Ectodermal cell (in vitro differentiated cells): ENCODE measurements around the gene IL36RN.

Experiments used
- H3K27ac ChIP-seq: 2 replicates; pipeline ENCODE4 v1.7.0; 2013; ENCODE audit warnings: mild to moderate bottlenecking, low read depth, low read length; ENCODE audit not compliant: insufficient read depth, poor library complexity, severe bottlenecking
- H3K27me3 ChIP-seq: 2 replicates; pipeline ENCODE4 v1.7.0; 2013; ENCODE audit warnings: mild to moderate bottlenecking, low read length; ENCODE audit not compliant: insufficient read depth, control insufficient read depth, poor library complexity, severe bottlenecking
- H3K36me3 ChIP-seq: one replicate; pipeline ENCODE4 v1.7.0; 2013; ENCODE audit warnings: low read length; ENCODE audit not compliant: control insufficient read depth, insufficient read depth
- H3K4me1 ChIP-seq: one replicate; pipeline ENCODE4 v1.7.0; 2013; ENCODE audit warnings: low read length; ENCODE audit not compliant: control insufficient read depth, insufficient read depth
- H3K4me3 ChIP-seq: 2 replicates; pipeline ENCODE4 v1.7.0; 2013; ENCODE audit warnings: low read depth, low read length, control low read depth; ENCODE audit not compliant: insufficient read depth
- H3K9me3 ChIP-seq: 2 replicates; pipeline ENCODE4 v1.7.0; 2013; ENCODE audit warnings: mild to moderate bottlenecking, low read length, moderate library complexity; ENCODE audit not compliant: control insufficient read depth
- WGBS, 2 experiments: methylation state at CpG; one replicate each; pipeline ENCODE4 v1.1.7; 2013; ENCODE audit warnings: missing lambda C conversion rate in 2 of 2; 5-methylcytosine and 5-hydroxymethylcytosine counted together

Gene IL36RN

DNA sequence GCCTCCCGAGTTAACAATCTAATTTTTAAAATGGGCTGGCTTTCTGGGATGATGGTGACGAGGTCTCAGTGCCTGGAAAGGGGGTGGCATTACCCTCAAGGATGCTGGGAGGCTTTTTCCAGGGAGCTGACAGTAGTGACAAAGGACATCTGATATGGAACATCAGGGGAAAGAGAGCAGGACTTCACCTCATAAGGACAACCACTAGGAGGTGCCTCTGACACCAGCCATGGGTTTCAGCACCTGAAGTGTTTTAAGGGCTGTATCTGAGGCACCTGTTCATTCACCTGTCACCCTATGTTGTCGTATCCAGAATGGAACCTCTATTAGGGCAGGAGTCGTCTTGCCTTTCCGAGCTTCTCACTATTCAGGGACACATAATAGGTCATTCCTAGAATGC, 17.1 kb upstream of the IL36RN start:
- Histone ChIP-seq H3K27ac (no peak overlapping the region), H3K27me3 (no peaks in the 10 kb centered on the region), H3K36me3 (no peaks in the 10 kb centered on the region), H3K4me1 (no peaks in the 10 kb centered on the region), H3K4me3 (no peak overlapping the region), H3K9me3 (no peaks in the 10 kb centered on the region)
- WGBS, 2 experiments: 65 to 72% methylated on average over 5 of the region's 5 CpGs

DNA sequence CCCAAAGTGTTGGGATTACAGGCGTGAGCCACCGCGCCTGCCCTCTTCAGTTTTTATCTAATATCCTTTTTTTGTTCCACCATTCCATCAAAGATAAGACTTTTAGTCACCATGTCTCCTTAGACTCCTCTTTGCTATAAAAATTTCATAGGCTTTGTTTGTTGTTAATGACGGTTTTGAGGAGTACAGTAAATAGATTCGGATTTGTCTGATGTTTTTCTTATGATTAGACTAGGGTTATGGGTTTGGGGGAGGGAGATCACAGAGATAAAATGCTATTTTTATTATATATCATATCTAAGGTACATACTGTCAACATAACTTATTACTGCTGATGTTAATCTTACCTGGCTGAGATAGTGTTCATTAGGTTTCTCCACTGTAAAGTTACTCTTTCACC, 12.5 kb upstream of the IL36RN start:
- H3K27me3 ChIP-seq: no peaks in the 10 kb centered on the region
- H3K4me3 ChIP-seq: no peak overlapping the region
- 89 to 96% methylated on average over 3 to 5 of the region's 5 CpGs for WGBS, 2 experiments
- no peaks in the 10 kb centered on the region for H3K36me3 ChIP-seq
- H3K27ac ChIP-seq: no peak overlapping the region
- H3K9me3 ChIP-seq: no peaks in the 10 kb centered on the region
- H3K4me1 ChIP-seq: no peaks in the 10 kb centered on the region

DNA sequence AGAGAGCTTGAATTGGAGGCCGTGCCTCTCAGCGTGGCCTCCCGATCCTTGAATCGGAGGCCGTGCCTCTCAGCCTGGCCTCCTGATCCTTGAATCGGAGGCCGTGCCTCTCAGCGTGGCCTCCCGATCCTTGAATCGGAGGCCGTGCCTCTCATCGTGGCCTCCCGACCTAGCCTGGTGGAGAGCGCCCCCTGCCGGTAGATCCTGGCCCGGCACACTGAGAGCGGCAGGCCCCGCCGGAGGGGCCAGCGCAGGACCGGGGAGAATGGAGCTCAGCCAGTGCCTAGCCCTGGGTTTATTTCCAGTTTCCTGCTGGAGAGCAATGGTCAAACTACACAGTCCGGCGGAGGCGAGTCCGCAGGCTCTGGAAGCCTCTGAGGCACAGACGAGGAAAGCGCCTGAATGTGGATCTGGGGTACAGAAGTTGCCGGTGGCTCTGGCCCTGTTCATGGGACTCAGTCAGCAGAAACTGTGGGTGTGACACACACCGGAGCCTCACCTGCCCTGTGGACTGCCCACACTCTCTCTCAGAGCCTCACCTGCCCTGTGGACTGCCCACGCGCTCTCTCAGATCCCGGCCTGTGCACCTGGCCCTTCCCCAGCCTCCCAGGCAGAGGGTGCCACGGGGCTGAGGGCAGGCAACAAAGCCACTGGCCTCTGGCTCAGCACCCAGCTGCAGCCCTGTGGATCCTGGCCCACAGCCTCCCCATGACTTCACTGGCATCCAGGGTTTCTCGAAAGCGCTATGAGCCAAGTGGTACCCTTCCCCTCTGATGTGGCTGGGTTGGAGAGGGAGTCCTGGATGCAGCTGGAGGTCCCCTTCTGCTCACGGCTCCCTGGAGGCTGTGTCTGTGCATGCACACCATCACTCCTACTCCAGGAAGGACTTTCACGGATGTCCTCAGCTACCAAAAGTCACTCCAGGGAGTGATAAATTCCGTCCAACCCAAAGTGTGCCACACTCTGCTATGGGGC, 7.8 kb upstream of the IL36RN start:
- Histone ChIP-seq H3K4me1 (no peaks in the 10 kb centered on the region), H3K27ac (no peak overlapping the region), H3K36me3 (no peaks in the 10 kb centered on the region), H3K27me3 (no peaks in the 10 kb centered on the region), H3K4me3 (no peak overlapping the region), H3K9me3 (peaks cover 3% of the 10 kb centered on the region)
- 90 to 91% methylated on average over 38 of the region's 38 CpGs for WGBS, 2 experiments

DNA sequence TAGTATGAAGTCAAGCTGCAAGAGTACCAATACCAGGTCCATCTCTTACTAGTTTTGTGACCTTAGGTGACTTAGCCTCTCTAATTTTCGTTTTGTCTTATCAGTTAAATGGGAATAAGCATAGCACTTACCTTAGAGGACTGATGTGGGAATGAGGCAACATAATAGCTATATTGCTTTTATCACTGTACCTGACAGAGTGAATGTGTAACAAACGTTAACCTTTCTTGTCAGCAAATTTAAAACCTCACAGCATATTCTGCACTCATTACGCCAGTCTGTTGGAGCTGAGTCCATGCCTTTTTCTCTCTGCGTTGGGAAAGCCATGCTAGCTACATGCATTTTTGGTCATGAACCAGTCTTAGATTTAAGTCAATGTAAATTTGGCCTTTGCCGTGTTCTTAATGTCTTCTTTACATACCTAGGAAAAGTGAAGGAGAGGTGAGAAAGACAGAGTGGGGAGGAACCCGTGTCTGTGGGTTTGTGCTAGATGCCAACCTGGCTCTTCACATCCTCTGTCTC, 6.5 kb upstream of the IL36RN start, which contains the start of gene IL36B:
Gene IL36B, minus strand, starts transcription at position 472 of the 522 bp plus-strand sequence.
- WGBS, 2 experiments: 77 to 88% methylated on average over 6 of the region's 6 CpGs
- no peaks in the 10 kb centered on the region for H3K36me3 ChIP-seq
- H3K4me1 ChIP-seq: no peaks in the 10 kb centered on the region
- H3K9me3 ChIP-seq: peaks cover 3% of the 10 kb centered on the region
- no peak within 1 kb of the TSS for H3K4me3 ChIP-seq
- no peaks in the 10 kb centered on the region for H3K27me3 ChIP-seq
- H3K27ac ChIP-seq: no peak within 1 kb of the TSS

DNA sequence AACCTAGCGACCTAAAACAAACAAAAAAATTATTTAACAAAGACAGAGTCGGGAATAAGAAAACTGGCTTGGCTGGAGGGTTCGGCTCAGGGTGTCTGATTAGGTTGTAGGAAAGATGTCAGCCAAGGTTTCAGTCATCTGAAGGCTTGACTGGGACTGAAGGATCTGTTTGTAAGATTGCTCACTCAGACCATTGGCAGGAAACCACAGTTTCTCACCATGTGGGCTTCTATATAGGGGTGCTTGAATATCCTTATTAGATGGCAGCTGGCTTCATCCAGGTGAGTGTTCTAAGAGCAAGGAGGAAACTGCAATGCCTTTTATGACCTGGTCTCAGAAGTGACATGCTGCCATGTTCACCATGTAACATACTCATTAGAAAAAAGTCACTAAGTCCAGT, 5.3 kb upstream of the IL36RN start:
- peaks cover 3% of the 10 kb centered on the region for H3K9me3 ChIP-seq
- H3K27me3 ChIP-seq: no peaks in the 10 kb centered on the region
- H3K27ac ChIP-seq: no peak overlapping the region
- no peaks in the 10 kb centered on the region for H3K4me1 ChIP-seq
- 88 to 89% methylated on average over 3 of the region's 3 CpGs for WGBS, 2 experiments
- no peak overlapping the region for H3K4me3 ChIP-seq
- no peaks in the 10 kb centered on the region for H3K36me3 ChIP-seq

DNA sequence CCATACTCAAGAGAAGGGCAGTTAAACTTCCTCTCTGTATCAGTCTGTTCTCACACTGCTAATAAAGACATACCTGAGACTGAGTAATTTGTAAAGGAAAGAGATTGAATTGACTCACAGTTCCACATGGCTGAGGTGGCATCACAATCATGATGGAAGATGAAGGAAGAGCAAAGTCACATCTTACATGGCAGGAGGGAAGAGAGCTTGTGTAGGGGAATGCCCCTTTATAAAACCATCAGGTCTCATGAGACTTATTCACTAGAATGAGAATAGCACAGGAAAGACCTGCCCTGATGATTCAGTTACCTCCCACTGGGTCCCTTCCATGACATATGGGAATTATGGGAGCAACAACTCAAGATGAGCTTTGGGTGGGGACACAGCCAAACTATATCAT, 4.9 kb upstream of the IL36RN start:
- peaks cover 3% of the 10 kb centered on the region for H3K9me3 ChIP-seq
- H3K27ac ChIP-seq: no peak overlapping the region
- no peaks in the 10 kb centered on the region for H3K4me1 ChIP-seq
- H3K4me3 ChIP-seq: no peak overlapping the region
- H3K36me3 ChIP-seq: no peaks in the 10 kb centered on the region
- no peaks in the 10 kb centered on the region for H3K27me3 ChIP-seq

DNA sequence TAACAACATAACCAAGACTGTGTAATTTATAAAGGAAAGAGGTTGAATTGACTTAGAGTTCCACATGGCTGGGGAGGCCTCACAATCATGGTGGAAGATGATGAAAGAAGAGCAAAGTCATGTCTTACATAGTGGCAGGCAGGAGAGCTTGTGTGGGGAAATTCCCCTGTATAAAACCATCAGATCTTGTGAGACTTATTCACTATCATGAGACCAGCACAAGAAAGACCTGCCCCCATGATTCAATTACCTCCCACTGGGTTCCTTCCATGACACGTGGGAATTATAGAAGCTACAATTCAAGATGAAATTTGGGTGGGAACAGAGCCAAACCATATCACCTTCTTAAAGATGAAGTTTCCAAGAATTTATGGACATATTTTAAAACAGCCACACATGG, 2.5 kb upstream of the IL36RN start:
- peaks cover 3% of the 10 kb centered on the region for H3K9me3 ChIP-seq
- 68 to 78% methylated on average over 1 of the region's 1 CpG for WGBS, 2 experiments
- H3K27ac ChIP-seq: no peak overlapping the region
- H3K27me3 ChIP-seq: no peaks in the 10 kb centered on the region
- no peaks in the 10 kb centered on the region for H3K4me1 ChIP-seq
- H3K4me3 ChIP-seq: no peak overlapping the region
- no peaks in the 10 kb centered on the region for H3K36me3 ChIP-seq

DNA sequence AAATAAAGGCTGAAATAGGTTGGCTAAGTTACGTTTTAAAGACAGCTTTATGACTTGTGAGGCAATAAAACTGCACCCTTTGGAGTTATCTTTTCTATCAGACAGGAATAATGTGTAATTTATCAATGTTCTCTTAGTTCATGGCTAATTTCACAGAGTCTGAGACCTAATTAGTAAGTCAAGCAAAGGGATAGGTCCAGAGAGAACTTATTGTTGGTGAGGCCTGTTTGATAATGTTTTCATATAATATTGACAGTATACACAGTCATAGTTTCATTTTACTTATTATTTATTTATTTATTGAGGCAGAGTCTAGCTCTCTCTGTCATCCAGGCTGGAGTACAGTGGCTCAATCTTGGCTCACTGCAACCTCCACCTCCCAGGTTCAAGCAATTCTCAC, 1.9 kb upstream of the IL36RN start:
- WGBS, 2 experiments: 89 to 90% methylated on average over 1 of the region's 1 CpG
- H3K27ac ChIP-seq: no peak overlapping the region
- peaks cover 3% of the 10 kb centered on the region for H3K9me3 ChIP-seq

DNA sequence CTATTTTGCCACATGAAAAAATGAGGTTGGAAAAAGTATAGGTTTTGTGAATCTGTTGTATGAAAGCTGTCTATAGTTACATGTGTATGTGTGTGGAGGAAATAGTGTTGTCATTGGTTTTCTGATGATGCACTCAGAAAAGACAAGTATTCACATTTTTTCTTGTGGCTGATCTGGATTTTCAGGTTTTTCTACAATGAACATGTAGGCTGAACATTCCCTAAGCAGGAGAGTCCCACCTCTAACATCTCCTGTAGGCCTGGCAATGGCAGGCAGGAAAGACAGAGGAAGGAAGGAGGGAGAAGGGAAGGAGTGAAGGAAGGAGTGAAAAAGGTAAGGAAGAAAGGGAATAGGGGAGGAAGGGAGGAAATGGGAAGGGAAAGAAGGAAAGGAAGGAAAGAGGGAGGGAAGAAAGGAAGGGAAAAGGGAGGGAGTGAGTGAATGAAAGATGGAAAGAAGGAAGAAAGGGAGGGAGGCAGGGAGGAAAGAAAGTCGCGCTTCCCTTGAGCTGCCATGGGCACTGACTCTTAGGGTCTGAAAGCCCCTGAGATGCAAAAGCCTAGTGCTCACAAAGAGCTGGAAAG, 495 bp upstream of the IL36RN start:
- WGBS, 2 experiments: 66 to 70% methylated on average over 2 of the region's 2 CpGs
- Histone ChIP-seq H3K27ac (no peak overlapping the region), H3K27me3 (no peaks in the 10 kb centered on the region)

More for the DNA sequence above, 1.9 kb upstream of the IL36RN start:
- Histone ChIP-seq H3K4me3 (no peak overlapping the region), H3K27me3 (no peaks in the 10 kb centered on the region), H3K4me1 (no peaks in the 10 kb centered on the region), H3K36me3 (no peaks in the 10 kb centered on the region)

DNA sequence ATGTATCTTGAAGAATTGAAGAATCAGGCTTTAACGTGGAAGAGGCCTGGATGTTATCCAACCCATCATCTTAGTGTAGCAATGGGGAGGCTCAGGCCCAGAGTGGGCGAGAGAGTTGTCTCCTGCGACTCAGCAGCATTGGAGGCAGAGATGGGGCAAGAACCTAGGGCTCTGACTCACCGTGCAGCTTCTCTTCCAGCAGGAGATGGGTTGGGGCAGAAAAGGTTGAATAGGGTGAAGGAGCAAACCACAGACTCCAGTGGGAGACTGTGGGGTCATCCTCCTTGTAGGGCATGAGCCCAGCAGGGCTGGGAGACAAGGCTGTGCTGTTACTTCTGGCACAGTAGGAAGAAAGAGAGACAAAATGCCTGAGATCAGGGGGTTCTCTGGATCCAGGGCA, 1.4 kb downstream of the IL36RN start:
- no peak overlapping the region for H3K4me3 ChIP-seq
- no peaks in the 10 kb centered on the region for H3K27me3 ChIP-seq
- H3K27ac ChIP-seq: no peak overlapping the region
- H3K36me3 ChIP-seq: no peaks in the 10 kb centered on the region
- no peaks in the 10 kb centered on the region for H3K4me1 ChIP-seq
- 90% methylated on average over 4 of the region's 4 CpGs for WGBS, 2 experiments
- H3K9me3 ChIP-seq: no peaks in the 10 kb centered on the region

More for the DNA sequence above, 495 bp upstream of the IL36RN start:
- peaks cover 3% of the 10 kb centered on the region for H3K9me3 ChIP-seq
- H3K4me1 ChIP-seq: no peaks in the 10 kb centered on the region
- no peaks in the 10 kb centered on the region for H3K36me3 ChIP-seq
- no peak overlapping the region for H3K4me3 ChIP-seq
